Measurements from ENCODE around the gene ERF.

GRCh38 chr19:42214810-42215485 lies 40.0 kb downstream of the ERF start:
- TF ChIP-seq CTCF (conservative IDR thresholded peaks at IDR 0.05) (no peak), ZFX (IDR thresholded peaks at IDR 0.05) (no peak)
